HG02981 (cell line): ENCODE measurements around the gene HPS6.

Experiments used
- ATAC-seq: cut with Tn5 transposase; IDR thresholded peaks from one replicate; pipeline ENCODE4 v1.9.1; 2021; ENCODE audit warnings: mild to moderate bottlenecking, moderate library complexity; ENCODE audit not compliant: unreplicated experiment

The HPS6 gene

GRCh38 chr10:102115775-102116174, 50.6 kb downstream of the HPS6 start:
- no peak for ATAC-seq

- no peak for ATAC-seq
Observed at GRCh38 chr10:102116656-102117055, 51.5 kb downstream of the HPS6 start.
